ENCODE data around the gene SEPTIN5. TPM values are rescaled to one million over a fixed set of nuclear protein-coding genes. Genes with fewer than 3 reads are reported as not detected.

The SEPTIN5 gene
- total RNA-seq, 1 experiment from 2014 or later, result 22.4 TPM

DNA sequence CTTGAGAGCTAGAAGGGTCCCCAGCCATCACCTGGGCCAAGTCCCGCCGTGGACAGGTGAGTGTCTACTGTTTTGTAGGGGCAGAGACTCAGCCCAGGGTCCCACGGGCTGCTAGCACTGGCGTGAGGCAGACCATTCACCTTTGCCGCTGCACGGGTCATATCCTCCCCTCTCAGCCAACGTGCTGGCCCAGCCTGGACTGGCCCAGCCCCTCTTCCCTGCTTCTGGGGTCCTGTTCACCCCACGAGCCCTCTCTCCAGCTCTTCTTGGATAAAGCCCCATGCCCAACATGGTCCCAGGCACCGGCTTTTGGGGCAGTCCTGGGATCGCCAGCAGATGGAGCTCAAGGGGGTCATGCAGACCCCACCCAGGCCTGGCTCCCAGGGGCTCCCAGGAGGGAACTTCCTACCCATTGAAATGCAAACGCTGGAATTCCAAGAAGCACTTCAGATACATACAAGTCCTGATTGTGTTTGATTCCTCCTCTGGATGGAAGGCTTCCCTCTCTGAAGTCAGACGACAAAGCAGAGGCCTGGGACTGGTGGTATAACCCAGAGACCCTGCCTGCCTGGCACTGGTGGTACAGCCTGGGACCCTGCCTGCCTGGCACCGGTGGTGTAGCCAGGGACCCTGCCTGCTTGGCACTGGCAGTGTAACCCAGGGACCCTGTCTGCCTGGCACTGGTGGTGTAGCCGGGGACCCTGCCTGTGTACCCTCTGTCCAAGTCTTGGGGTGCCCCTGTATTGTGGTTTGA lies 8.9 kb upstream of the SEPTIN5 start (continued):
- TF ChIP-seq, protein P1, sequence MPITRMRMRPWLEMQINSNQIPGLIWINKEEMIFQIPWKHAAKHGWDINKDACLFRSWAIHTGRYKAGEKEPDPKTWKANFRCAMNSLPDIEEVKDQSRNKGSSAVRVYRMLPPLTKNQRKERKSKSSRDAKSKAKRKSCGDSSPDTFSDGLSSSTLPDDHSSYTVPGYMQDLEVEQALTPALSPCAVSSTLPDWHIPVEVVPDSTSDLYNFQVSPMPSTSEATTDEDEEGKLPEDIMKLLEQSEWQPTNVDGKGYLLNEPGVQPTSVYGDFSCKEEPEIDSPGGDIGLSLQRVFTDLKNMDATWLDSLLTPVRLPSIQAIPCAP (CRISPR knock-in tag; IDR thresholded peaks at IDR 0.05), result no peak
- TF ChIP-seq, protein P2, sequence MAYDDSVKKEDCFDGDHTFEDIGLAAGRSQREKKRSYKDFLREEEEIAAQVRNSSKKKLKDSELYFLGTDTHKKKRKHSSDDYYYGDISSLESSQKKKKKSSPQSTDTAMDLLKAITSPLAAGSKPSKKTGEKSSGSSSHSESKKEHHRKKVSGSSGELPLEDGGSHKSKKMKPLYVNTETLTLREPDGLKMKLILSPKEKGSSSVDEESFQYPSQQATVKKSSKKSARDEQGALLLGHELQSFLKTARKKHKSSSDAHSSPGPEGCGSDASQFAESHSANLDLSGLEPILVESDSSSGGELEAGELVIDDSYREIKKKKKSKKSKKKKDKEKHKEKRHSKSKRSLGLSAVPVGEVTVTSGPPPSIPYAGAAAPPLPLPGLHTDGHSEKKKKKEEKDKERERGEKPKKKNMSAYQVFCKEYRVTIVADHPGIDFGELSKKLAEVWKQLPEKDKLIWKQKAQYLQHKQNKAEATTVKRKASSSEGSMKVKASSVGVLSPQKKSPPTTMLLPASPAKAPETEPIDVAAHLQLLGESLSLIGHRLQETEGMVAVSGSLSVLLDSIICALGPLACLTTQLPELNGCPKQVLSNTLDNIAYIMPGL (CRISPR knock-in tag; IDR thresholded peaks at IDR 0.05), result no peak
- TF ChIP-seq ATF1 (CRISPR knock-in tag; IDR thresholded peaks at IDR 0.05), result no peak
- no peak for TF ChIP-seq NR2C2 (CRISPR knock-in tag; IDR thresholded peaks at IDR 0.05)
- 0 out of 2 replicates have a peak, but pooled peaks have one; percentile 9 for TF ChIP-seq FOXK1 (CRISPR knock-in tag; IDR thresholded peaks at IDR 0.05)
- TF ChIP-seq, protein P3, sequence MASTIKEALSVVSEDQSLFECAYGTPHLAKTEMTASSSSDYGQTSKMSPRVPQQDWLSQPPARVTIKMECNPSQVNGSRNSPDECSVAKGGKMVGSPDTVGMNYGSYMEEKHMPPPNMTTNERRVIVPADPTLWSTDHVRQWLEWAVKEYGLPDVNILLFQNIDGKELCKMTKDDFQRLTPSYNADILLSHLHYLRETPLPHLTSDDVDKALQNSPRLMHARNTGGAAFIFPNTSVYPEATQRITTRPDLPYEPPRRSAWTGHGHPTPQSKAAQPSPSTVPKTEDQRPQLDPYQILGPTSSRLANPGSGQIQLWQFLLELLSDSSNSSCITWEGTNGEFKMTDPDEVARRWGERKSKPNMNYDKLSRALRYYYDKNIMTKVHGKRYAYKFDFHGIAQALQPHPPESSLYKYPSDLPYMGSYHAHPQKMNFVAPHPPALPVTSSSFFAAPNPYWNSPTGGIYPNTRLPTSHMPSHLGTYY (CRISPR knock-in tag; IDR thresholded peaks at IDR 0.05), result no peak; the same call in 1 of the 2 replicates
- TF ChIP-seq TP53 (CRISPR knock-in tag; IDR thresholded peaks at IDR 0.05), result no peak
- no peak for TF ChIP-seq CREB1 (CRISPR knock-in tag; IDR thresholded peaks at IDR 0.05)
- TF ChIP-seq RELA (CRISPR knock-in tag; IDR thresholded peaks at IDR 0.05; ENCODE audit: borderline replicate concordance), result no peak
- 0 out of 2 replicates have a peak, but pooled peaks have one; percentile 70 for TF ChIP-seq GTF2I (CRISPR knock-in tag; conservative IDR thresholded peaks at IDR 0.05)
- TF ChIP-seq TEAD4 (CRISPR knock-in tag; IDR thresholded peaks at IDR 0.05), result peak; percentile 79; the same call in 1 of the 2 replicates
- no peak for TF ChIP-seq ESRRA (CRISPR knock-in tag; IDR thresholded peaks at IDR 0.05; ENCODE audit: borderline replicate concordance)
- TF ChIP-seq FOXJ3 (CRISPR knock-in tag; IDR thresholded peaks at IDR 0.05; ENCODE audit: borderline replicate concordance), result no peak
- TF ChIP-seq, protein P4, sequence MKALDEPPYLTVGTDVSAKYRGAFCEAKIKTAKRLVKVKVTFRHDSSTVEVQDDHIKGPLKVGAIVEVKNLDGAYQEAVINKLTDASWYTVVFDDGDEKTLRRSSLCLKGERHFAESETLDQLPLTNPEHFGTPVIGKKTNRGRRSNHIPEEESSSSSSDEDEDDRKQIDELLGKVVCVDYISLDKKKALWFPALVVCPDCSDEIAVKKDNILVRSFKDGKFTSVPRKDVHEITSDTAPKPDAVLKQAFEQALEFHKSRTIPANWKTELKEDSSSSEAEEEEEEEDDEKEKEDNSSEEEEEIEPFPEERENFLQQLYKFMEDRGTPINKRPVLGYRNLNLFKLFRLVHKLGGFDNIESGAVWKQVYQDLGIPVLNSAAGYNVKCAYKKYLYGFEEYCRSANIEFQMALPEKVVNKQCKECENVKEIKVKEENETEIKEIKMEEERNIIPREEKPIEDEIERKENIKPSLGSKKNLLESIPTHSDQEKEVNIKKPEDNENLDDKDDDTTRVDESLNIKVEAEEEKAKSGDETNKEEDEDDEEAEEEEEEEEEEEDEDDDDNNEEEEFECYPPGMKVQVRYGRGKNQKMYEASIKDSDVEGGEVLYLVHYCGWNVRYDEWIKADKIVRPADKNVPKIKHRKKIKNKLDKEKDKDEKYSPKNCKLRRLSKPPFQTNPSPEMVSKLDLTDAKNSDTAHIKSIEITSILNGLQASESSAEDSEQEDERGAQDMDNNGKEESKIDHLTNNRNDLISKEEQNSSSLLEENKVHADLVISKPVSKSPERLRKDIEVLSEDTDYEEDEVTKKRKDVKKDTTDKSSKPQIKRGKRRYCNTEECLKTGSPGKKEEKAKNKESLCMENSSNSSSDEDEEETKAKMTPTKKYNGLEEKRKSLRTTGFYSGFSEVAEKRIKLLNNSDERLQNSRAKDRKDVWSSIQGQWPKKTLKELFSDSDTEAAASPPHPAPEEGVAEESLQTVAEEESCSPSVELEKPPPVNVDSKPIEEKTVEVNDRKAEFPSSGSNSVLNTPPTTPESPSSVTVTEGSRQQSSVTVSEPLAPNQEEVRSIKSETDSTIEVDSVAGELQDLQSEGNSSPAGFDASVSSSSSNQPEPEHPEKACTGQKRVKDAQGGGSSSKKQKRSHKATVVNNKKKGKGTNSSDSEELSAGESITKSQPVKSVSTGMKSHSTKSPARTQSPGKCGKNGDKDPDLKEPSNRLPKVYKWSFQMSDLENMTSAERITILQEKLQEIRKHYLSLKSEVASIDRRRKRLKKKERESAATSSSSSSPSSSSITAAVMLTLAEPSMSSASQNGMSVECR (CRISPR knock-in tag; IDR thresholded peaks at IDR 0.05; ENCODE audit: borderline replicate concordance), result no peak
- no peak for TF ChIP-seq SMAD4 (CRISPR knock-in tag; IDR thresholded peaks at IDR 0.05)
- TF ChIP-seq ZNF138 (CRISPR knock-in tag; conservative IDR thresholded peaks at IDR 0.05), result no peak
- no peak for TF ChIP-seq ZNF396 (CRISPR knock-in tag; IDR thresholded peaks at IDR 0.05; ENCODE audit: borderline replicate concordance)
- TF ChIP-seq, protein P5, sequence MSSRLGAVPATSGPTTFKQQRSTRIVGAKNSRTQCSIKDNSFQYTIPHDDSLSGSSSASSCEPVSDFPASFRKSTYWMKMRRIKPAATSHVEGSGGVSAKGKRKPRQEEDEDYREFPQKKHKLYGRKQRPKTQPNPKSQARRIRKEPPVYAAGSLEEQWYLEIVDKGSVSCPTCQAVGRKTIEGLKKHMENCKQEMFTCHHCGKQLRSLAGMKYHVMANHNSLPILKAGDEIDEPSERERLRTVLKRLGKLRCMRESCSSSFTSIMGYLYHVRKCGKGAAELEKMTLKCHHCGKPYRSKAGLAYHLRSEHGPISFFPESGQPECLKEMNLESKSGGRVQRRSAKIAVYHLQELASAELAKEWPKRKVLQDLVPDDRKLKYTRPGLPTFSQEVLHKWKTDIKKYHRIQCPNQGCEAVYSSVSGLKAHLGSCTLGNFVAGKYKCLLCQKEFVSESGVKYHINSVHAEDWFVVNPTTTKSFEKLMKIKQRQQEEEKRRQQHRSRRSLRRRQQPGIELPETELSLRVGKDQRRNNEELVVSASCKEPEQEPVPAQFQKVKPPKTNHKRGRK (CRISPR knock-in tag; IDR thresholded peaks at IDR 0.05; ENCODE audit: borderline replicate concordance), result no peak
- no peak for TF ChIP-seq MYBL2 (CRISPR knock-in tag; IDR thresholded peaks at IDR 0.05)
- no peak for TF ChIP-seq NFYB (CRISPR knock-in tag; conservative IDR thresholded peaks at IDR 0.05; ENCODE audit: low read depth)
- TF ChIP-seq, protein P6, sequence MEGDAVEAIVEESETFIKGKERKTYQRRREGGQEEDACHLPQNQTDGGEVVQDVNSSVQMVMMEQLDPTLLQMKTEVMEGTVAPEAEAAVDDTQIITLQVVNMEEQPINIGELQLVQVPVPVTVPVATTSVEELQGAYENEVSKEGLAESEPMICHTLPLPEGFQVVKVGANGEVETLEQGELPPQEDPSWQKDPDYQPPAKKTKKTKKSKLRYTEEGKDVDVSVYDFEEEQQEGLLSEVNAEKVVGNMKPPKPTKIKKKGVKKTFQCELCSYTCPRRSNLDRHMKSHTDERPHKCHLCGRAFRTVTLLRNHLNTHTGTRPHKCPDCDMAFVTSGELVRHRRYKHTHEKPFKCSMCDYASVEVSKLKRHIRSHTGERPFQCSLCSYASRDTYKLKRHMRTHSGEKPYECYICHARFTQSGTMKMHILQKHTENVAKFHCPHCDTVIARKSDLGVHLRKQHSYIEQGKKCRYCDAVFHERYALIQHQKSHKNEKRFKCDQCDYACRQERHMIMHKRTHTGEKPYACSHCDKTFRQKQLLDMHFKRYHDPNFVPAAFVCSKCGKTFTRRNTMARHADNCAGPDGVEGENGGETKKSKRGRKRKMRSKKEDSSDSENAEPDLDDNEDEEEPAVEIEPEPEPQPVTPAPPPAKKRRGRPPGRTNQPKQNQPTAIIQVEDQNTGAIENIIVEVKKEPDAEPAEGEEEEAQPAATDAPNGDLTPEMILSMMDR (IDR thresholded peaks at IDR 0.05), result 0 out of 2 replicates have a peak, but pooled peaks have one; percentile 23
- TF ChIP-seq ZNF263 (CRISPR knock-in tag; IDR thresholded peaks at IDR 0.05; ENCODE audit: low read depth), result no peak
- TF ChIP-seq, protein P7, sequence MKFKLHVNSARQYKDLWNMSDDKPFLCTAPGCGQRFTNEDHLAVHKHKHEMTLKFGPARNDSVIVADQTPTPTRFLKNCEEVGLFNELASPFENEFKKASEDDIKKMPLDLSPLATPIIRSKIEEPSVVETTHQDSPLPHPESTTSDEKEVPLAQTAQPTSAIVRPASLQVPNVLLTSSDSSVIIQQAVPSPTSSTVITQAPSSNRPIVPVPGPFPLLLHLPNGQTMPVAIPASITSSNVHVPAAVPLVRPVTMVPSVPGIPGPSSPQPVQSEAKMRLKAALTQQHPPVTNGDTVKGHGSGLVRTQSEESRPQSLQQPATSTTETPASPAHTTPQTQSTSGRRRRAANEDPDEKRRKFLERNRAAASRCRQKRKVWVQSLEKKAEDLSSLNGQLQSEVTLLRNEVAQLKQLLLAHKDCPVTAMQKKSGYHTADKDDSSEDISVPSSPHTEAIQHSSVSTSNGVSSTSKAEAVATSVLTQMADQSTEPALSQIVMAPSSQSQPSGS (CRISPR knock-in tag; IDR thresholded peaks at IDR 0.05; ENCODE audit: borderline replicate concordance, low read depth), result no peak
- TF ChIP-seq MXD4 (CRISPR knock-in tag; IDR thresholded peaks at IDR 0.05; ENCODE audit: borderline replicate concordance), result no peak
- no peak for TF ChIP-seq JAZF1 (CRISPR knock-in tag; IDR thresholded peaks at IDR 0.05)
- TF ChIP-seq IRF2 (CRISPR knock-in tag; IDR thresholded peaks at IDR 0.05; ENCODE audit: borderline replicate concordance, low read depth), result no peak
- TF ChIP-seq ZNF416 (CRISPR knock-in tag; IDR thresholded peaks at IDR 0.05), result no peak

Data from WTC11 (cell line).